K562 (cell line): ENCODE results near the gene PYGO2. TPM values are rescaled to one million over a fixed set of nuclear protein-coding genes. Genes with fewer than 3 reads are reported as not detected.

Experiments
- BDP1 ChIP-seq: IDR thresholded peaks from 3 replicates; pipeline ENCODE4 v1.6.1; 2011; ENCODE audit not compliant: insufficient read length, insufficient read depth
- CCNT2 ChIP-seq: IDR thresholded peaks from 2 replicates; pipeline ENCODE4 v1.6.1; 2011; ENCODE audit warnings: borderline replicate concordance, low read depth, mild to moderate bottlenecking, moderate library complexity, mixed read lengths, low read length; ENCODE audit not compliant: insufficient read length; ENCODE audit errors: extremely low read depth
- ELF1 ChIP-seq: fragments of 200-800 bp; sonication (Bioruptor generic); IDR thresholded peaks from 2 replicates; pipeline ENCODE4 v1.6.1; 2016; ENCODE audit warnings: missing genetic modification characterization, missing compliant biosample characterization
- HDAC2 ChIP-seq: fragments of 450-650 bp; IDR thresholded peaks from 2 replicates; pipeline ENCODE4 v1.6.1; 2016; ENCODE audit warnings: mild to moderate bottlenecking
- HNRNPL ChIP-seq: fragments of 200-400 bp; formaldehyde crosslinking; IDR thresholded peaks from 2 replicates; pipeline ENCODE4 v1.6.1; 2017; ENCODE audit warnings: low read depth, mild to moderate bottlenecking, low read length
- MYC ChIP-seq, 2 experiments: fragments of 250-450 bp in 1 of 2; sonication (Bioruptor Pico) in 1 of 2; IDR thresholded peaks; 2 replicates each; pipeline versions ENCODE4 v1.5.1 to v1.6.1; 2012 to 2021; ENCODE audit warnings: low read depth in 2 of 2, borderline replicate concordance in 1 of 2, improper control_type of control experiment in 1 of 2, low read length in 1 of 2, mild to moderate bottlenecking in 1 of 2, moderate library complexity in 1 of 2
- NCOA2 ChIP-seq, 2 experiments: fragments of 450-650 bp; IDR thresholded peaks; 2 replicates each; pipeline ENCODE4 v1.6.1; 2018; ENCODE audit warnings: mild to moderate bottlenecking in 2 of 2, moderate library complexity in 1 of 2; ENCODE audit not compliant: partially characterized antibody in 2 of 2
- NR2C2 ChIP-seq, 2 experiments: fragments of 200-800 bp in 1 of 2; sonication (Bioruptor generic) in 1 of 2; sonication (generic) in 1 of 2; formaldehyde crosslinking in 1 of 2; IDR thresholded peaks; 2 replicates each; pipeline versions ENCODE4 v1.6.1 to v1.8.0; 2016 to 2022; ENCODE audit warnings: mild to moderate bottlenecking in 1 of 2, missing compliant biosample characterization in 1 of 2, missing genetic modification characterization in 1 of 2, missing genetic modification reagents in 1 of 2
- SRSF1 ChIP-seq: fragments of 200-400 bp; formaldehyde crosslinking; IDR thresholded peaks from 2 replicates; pipeline ENCODE4 v1.6.1; 2017; ENCODE audit warnings: mild to moderate bottlenecking, low read depth, low read length, moderate library complexity
- STAT5A ChIP-seq: IDR thresholded peaks from 2 replicates; pipeline ENCODE4 v1.6.1; 2012; ENCODE audit warnings: low read length, inconsistent platforms, borderline replicate concordance
- ZNF175 ChIP-seq: fragments of 200-800 bp; sonication (Bioruptor generic); IDR thresholded peaks from 2 replicates; pipeline ENCODE4 v1.6.1; 2016; ENCODE audit warnings: low read depth, mild to moderate bottlenecking, missing genetic modification characterization, missing compliant biosample characterization
- ZNF324 ChIP-seq: fragments of 250-450 bp; sonication (Bioruptor Pico); IDR thresholded peaks from 2 replicates; pipeline ENCODE4 v1.4.0; 2020; ENCODE audit warnings: mild to moderate bottlenecking
- ZNF445 ChIP-seq: fragments of 250-450 bp; sonication (Bioruptor Pico); IDR thresholded peaks from 2 replicates; pipeline ENCODE4 v1.4.0; 2020; ENCODE audit warnings: low read depth, mild to moderate bottlenecking, moderate library complexity
- ZNF76 ChIP-seq: fragments of 250-450 bp; sonication (Bioruptor Pico); IDR thresholded peaks from 2 replicates; pipeline ENCODE4 v1.4.0; 2020; ENCODE audit warnings: mild to moderate bottlenecking, moderate library complexity, borderline replicate concordance
- polyA plus RNA-seq, 8 experiments: library from polyadenylated mRNA; depleted of rRNA in 4 of 8; stranded (reverse) in 5 of 8; unstranded in 3 of 8; fragments of >200 nt; fragmentation: Nextera tagmentation in 2 of 8; fragmentation: Illumina TruSeq in 1 of 8; extraction: Ambion mirVana in 2 of 8; extraction: Trizol in 1 of 8; gene quantifications; 2 replicates each; pipeline versions ENCODE4 v1.2.1 to v1.2.3, GENCODE V29; 2011 to 2014; ENCODE audit warnings: inconsistent platforms in 1 of 8, missing spikeins in 1 of 8
- total RNA-seq, 7 experiments: library from RNA; depleted of rRNA in 6 of 7; stranded (reverse); fragments of >200 nt in 6 of 7; fragmentation: Illumina TruSeq in 2 of 7; extraction: Trizol in 2 of 7; gene quantifications; 2 replicates each; pipeline versions ENCODE4 v1.2.1 to v1.2.3, GENCODE V29; 2011 to 2021; ENCODE audit warnings: low replicate concordance in 1 of 7
- TF ChIP-seq, protein P1 (sequence below): IDR thresholded peaks from 2 replicates; pipeline ENCODE4 v1.6.1; 2011; ENCODE audit not compliant: insufficient read length; ENCODE audit errors: extremely low read depth
- TF ChIP-seq, protein P2 (sequence below): fragments of 450-650 bp; IDR thresholded peaks from 2 replicates; pipeline ENCODE4 v1.6.1; 2018; ENCODE audit not compliant: partially characterized antibody
- TF ChIP-seq, protein P3 (sequence below): fragments of 250-450 bp; sonication (Bioruptor Pico); IDR thresholded peaks from 2 replicates; pipeline ENCODE4 v1.4.0; 2020; ENCODE audit warnings: mild to moderate bottlenecking, moderate library complexity
- TF ChIP-seq, protein P4 (sequence below): sonication (generic); formaldehyde crosslinking; IDR thresholded peaks from 2 replicates; pipeline ENCODE4 v1.8.1; 2023; ENCODE audit warnings: mild to moderate bottlenecking, missing genetic modification reagents

The PYGO2 gene
- total and polyA plus RNA-seq, 9 of the 15 experiments (the other 6 are each of a cell fraction or from before 2014, with no cell fraction given) = 8.3 to 36.2 (median 18.2) TPM

DNA sequence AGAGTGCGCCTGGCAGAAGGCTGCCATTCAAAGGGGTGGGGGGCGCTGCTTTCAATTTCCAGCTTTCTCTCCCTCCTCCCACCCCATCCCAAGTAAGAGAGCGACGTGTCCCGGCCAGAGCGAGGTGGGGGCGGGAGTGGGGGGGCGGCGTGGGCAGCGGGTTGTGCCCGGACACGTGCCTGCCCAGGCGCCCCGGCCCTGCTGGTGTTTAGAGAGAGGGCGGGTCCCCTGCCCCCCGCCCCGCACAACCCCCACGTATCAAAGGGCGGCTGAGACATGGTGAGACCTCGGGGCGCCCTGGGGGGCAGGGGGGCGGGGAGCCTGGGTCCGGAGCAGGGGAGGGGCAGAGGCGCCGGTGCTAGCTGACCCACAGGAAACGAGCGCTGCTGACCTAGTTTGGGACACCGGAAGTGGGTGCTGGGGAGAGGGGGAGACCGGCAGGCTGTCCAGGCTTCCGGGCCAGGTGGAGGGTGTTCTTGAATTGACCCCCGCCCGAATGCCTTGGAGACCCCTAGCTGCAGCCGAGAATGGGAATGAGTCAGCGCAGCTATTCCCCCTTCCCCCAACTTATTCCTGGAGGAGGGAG is 42.3 kb upstream of the PYGO2 start (continued):
- TF ChIP-seq CCNT2 = no peak
- no peak for TF ChIP-seq SRSF1
- TF ChIP-seq NCOA2 (IDR thresholded peaks at IDR 0.05; ENCODE audit: partially characterized antibody in 2 of 2) = no peak
- TF ChIP-seq ZNF76 (CRISPR knock-in tag) = no peak
- no peak for TF ChIP-seq ZNF324 (CRISPR knock-in tag)
- no peak for TF ChIP-seq HNRNPL
- no peak for TF ChIP-seq STAT5A
- no peak for TF ChIP-seq HDAC2
- no peak for TF ChIP-seq BDP1
- no peak for TF ChIP-seq ZNF445
- peak; percentile 66 for TF ChIP-seq ELF1
- TF ChIP-seq, protein P1, sequence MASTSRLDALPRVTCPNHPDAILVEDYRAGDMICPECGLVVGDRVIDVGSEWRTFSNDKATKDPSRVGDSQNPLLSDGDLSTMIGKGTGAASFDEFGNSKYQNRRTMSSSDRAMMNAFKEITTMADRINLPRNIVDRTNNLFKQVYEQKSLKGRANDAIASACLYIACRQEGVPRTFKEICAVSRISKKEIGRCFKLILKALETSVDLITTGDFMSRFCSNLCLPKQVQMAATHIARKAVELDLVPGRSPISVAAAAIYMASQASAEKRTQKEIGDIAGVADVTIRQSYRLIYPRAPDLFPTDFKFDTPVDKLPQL = no peak
- TF ChIP-seq, protein P2, sequence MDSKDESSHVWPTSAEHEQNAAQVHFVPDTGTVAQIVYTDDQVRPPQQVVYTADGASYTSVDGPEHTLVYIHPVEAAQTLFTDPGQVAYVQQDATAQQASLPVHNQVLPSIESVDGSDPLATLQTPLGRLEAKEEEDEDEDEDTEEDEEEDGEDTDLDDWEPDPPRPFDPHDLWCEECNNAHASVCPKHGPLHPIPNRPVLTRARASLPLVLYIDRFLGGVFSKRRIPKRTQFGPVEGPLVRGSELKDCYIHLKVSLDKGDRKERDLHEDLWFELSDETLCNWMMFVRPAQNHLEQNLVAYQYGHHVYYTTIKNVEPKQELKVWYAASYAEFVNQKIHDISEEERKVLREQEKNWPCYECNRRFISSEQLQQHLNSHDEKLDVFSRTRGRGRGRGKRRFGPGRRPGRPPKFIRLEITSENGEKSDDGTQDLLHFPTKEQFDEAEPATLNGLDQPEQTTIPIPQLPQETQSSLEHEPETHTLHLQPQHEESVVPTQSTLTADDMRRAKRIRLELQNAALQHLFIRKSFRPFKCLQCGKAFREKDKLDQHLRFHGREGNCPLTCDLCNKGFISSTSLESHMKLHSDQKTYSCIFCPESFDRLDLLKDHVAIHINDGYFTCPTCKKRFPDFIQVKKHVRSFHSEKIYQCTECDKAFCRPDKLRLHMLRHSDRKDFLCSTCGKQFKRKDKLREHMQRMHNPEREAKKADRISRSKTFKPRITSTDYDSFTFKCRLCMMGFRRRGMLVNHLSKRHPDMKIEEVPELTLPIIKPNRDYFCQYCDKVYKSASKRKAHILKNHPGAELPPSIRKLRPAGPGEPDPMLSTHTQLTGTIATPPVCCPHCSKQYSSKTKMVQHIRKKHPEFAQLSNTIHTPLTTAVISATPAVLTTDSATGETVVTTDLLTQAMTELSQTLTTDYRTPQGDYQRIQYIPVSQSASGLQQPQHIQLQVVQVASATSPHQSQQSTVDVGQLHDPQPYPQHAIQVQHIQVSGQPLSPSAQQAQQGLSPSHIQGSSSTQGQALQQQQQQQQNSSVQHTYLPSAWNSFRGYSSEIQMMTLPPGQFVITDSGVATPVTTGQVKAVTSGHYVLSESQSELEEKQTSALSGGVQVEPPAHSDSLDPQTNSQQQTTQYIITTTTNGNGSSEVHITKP = peak; percentile 55
- TF ChIP-seq, protein P3, sequence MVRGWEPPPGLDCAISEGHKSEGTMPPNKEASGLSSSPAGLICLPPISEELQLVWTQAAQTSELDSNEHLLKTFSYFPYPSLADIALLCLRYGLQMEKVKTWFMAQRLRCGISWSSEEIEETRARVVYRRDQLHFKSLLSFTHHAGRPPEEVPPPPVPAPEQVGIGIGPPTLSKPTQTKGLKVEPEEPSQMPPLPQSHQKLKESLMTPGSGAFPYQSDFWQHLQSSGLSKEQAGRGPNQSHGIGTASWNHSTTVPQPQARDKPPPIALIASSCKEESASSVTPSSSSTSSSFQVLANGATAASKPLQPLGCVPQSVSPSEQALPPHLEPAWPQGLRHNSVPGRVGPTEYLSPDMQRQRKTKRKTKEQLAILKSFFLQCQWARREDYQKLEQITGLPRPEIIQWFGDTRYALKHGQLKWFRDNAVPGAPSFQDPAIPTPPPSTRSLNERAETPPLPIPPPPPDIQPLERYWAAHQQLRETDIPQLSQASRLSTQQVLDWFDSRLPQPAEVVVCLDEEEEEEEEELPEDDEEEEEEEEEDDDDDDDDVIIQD (CRISPR knock-in tag) = no peak
- TF ChIP-seq, protein P4, sequence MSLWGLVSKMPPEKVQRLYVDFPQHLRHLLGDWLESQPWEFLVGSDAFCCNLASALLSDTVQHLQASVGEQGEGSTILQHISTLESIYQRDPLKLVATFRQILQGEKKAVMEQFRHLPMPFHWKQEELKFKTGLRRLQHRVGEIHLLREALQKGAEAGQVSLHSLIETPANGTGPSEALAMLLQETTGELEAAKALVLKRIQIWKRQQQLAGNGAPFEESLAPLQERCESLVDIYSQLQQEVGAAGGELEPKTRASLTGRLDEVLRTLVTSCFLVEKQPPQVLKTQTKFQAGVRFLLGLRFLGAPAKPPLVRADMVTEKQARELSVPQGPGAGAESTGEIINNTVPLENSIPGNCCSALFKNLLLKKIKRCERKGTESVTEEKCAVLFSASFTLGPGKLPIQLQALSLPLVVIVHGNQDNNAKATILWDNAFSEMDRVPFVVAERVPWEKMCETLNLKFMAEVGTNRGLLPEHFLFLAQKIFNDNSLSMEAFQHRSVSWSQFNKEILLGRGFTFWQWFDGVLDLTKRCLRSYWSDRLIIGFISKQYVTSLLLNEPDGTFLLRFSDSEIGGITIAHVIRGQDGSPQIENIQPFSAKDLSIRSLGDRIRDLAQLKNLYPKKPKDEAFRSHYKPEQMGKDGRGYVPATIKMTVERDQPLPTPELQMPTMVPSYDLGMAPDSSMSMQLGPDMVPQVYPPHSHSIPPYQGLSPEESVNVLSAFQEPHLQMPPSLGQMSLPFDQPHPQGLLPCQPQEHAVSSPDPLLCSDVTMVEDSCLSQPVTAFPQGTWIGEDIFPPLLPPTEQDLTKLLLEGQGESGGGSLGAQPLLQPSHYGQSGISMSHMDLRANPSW (CRISPR knock-in tag) = no peak
- no peak for TF ChIP-seq ZNF175 (CRISPR knock-in tag)
- TF ChIP-seq MYC (IDR thresholded peaks at IDR 0.05; ENCODE audit: low read depth, low read length) = peak; percentile 17; the same call in 1 of the 2 replicates
- no peak for TF ChIP-seq MYC (CRISPR knock-in tag; IDR thresholded peaks at IDR 0.05; ENCODE audit: borderline replicate concordance, low read depth)
- TF ChIP-seq NR2C2 (CRISPR knock-in tag; IDR thresholded peaks at IDR 0.05) = no peak
- peak; percentile 37; the same call in 1 of the 2 replicates for TF ChIP-seq NR2C2 (tag; IDR thresholded peaks at IDR 0.05)
